ENCODE measurements around the gene RRM2. TPM values are rescaled to one million over a fixed set of nuclear protein-coding genes. Genes with fewer than 3 reads are reported as not detected.

The RRM2 gene
- total RNA-seq, 4 donors from 2014 or later = 1.3 to 5.3 TPM; not detected in 2

- TF ChIP-seq CTCF (IDR thresholded peaks at IDR 0.05; ENCODE audit: low read depth) = no peak
Measured at GRCh38 chr2:10142640-10142965, 20.1 kb downstream of the RRM2 start.

- no peak for TF ChIP-seq CTCF (IDR thresholded peaks at IDR 0.05; ENCODE audit: low read depth)
Measured at GRCh38 chr2:10144771-10145518, 22.4 kb downstream of the RRM2 start.

GRCh38 chr2:10145519-10146357 is 23.2 kb downstream of the RRM2 start:
- TF ChIP-seq CTCF (IDR thresholded peaks at IDR 0.05; ENCODE audit: low read depth) = no peak

- no peak for TF ChIP-seq CTCF (IDR thresholded peaks at IDR 0.05; ENCODE audit: low read depth)
Measured at GRCh38 chr2:10146366-10147005, 23.9 kb downstream of the RRM2 start.

GRCh38 chr2:10148268-10148667 is 25.7 kb downstream of the RRM2 start:
- no peak for TF ChIP-seq CTCF (IDR thresholded peaks at IDR 0.05; ENCODE audit: low read depth)

GRCh38 chr2:10149635-10150034 is 27.1 kb downstream of the RRM2 start:
- no peak for TF ChIP-seq CTCF (IDR thresholded peaks at IDR 0.05; ENCODE audit: low read depth)

DNA sequence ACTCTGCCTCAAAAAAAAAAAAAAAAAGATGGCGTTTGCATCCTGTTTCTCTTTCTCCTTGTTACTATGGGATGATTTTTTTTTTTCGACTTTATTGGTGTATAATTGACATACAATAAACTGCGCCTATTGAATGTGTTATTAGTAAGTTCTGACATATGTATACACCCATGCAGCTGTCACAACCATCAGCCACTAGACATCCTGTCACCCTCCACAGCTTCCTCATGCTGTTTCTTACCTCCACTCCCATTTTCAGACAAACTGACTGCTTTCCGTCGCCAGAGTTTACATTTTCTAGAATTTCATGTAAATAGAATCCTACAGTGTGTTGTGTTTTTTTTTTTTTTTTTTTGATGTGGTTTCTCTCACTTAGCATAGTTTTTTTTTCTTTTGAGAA is 27.9 kb downstream of the RRM2 start:
- no peak for TF ChIP-seq CTCF (IDR thresholded peaks at IDR 0.05; ENCODE audit: low read depth)

Measured in subcutaneous adipose tissue (tissue), 4 donors.